ENCODE data around the gene DEPDC1. TPM values are rescaled to one million over a fixed set of nuclear protein-coding genes. Genes with fewer than 3 reads are reported as not detected.
"Not testable (repeated sequence)": the region's sequence is repeated elsewhere in the genome, so short reads cannot be mapped to it uniquely, and the experiment has no call there.

The DEPDC1 gene
- total and polyA plus RNA-seq, 2 donors: 0.10 to 25.3 TPM

- H3K4me1 ChIP-seq (ENCODE audit: insufficient read depth): no peaks in the 10 kb centered on the region
- DNase-seq (ENCODE audit: extremely low spot score): no peak
- WGBS: 73% methylated on average over 3 of the region's 3 CpGs
- H3K36me3 ChIP-seq (ENCODE audit: insufficient read depth): no peaks in the 10 kb centered on the region
- no peak overlapping the region for H3K4me3 ChIP-seq (ENCODE audit: low read depth, low read length)
- no peak overlapping the region for H3K27ac ChIP-seq (ENCODE audit: low read depth)
These were observed 1.4 kb downstream of the DEPDC1 start for GRCh38 chr1:68495532-68495931.

GRCh38 chr1:68493193-68493592 lies 3.7 kb downstream of the DEPDC1 start:
- Histone ChIP-seq H3K36me3 (ENCODE audit: insufficient read depth) (no peaks in the 10 kb centered on the region), H3K27ac (ENCODE audit: low read depth) (no peak overlapping the region), H3K4me1 (ENCODE audit: insufficient read depth) (no peaks in the 10 kb centered on the region), H3K4me3 (ENCODE audit: low read depth, low read length) (no peak overlapping the region)
- no peak for DNase-seq (ENCODE audit: extremely low spot score)
- WGBS: 71% methylated on average over 2 of the region's 2 CpGs

- 93% methylated on average over 6 of the region's 6 CpGs for WGBS
- DNase-seq (ENCODE audit: extremely low spot score); H3K36me3 ChIP-seq (ENCODE audit: insufficient read depth); H3K4me1 ChIP-seq (ENCODE audit: insufficient read depth); H3K4me3 ChIP-seq (ENCODE audit: low read depth, low read length); H3K27ac ChIP-seq (ENCODE audit: low read depth): not testable (repeated sequence)
These were observed 4.6 kb downstream of the DEPDC1 start for GRCh38 chr1:68492255-68492654.

- no peaks in the 10 kb centered on the region for H3K36me3 ChIP-seq (ENCODE audit: insufficient read depth)
- H3K4me3 ChIP-seq (ENCODE audit: low read depth, low read length): no peak overlapping the region
- H3K4me1 ChIP-seq (ENCODE audit: insufficient read depth): no peaks in the 10 kb centered on the region
- WGBS: 98% methylated on average over 2 of the region's 2 CpGs
- no peak overlapping the region for H3K27ac ChIP-seq (ENCODE audit: low read depth)
- DNase-seq (ENCODE audit: extremely low spot score): no peak
These were observed 6.7 kb downstream of the DEPDC1 start for GRCh38 chr1:68490046-68490651.

GRCh38 chr1:68485431-68486022 lies 11.4 kb downstream of the DEPDC1 start:
- Histone ChIP-seq H3K27ac (ENCODE audit: low read depth) (no peak overlapping the region), H3K4me3 (ENCODE audit: low read depth, low read length) (no peak overlapping the region), H3K4me1 (ENCODE audit: insufficient read depth) (no peaks in the 10 kb centered on the region), H3K36me3 (ENCODE audit: insufficient read depth) (no peaks in the 10 kb centered on the region)
- WGBS: 76% methylated on average over 3 of the region's 3 CpGs
- no peak for DNase-seq (ENCODE audit: extremely low spot score)

- WGBS: 100% methylated on average over 1 of the region's 1 CpG
- no peaks in the 10 kb centered on the region for H3K4me1 ChIP-seq (ENCODE audit: insufficient read depth)
- DNase-seq (ENCODE audit: extremely low spot score): no peak
- no peaks in the 10 kb centered on the region for H3K36me3 ChIP-seq (ENCODE audit: insufficient read depth)
- no peak overlapping the region for H3K4me3 ChIP-seq (ENCODE audit: low read depth, low read length)
- H3K27ac ChIP-seq (ENCODE audit: low read depth): no peak overlapping the region
These were observed 12.3 kb downstream of the DEPDC1 start for GRCh38 chr1:68484618-68485017.

GRCh38 chr1:68481041-68481440 lies 15.8 kb downstream of the DEPDC1 start:
- WGBS: 93% methylated on average over 3 of the region's 3 CpGs
- Histone ChIP-seq H3K27ac (ENCODE audit: low read depth) (no peak overlapping the region), H3K4me1 (ENCODE audit: insufficient read depth) (no peaks in the 10 kb centered on the region), H3K36me3 (ENCODE audit: insufficient read depth) (no peaks in the 10 kb centered on the region), H3K4me3 (ENCODE audit: low read depth, low read length) (no peak overlapping the region)
- DNase-seq (ENCODE audit: extremely low spot score): no peak

- H3K36me3 ChIP-seq (ENCODE audit: insufficient read depth): no peaks in the 10 kb centered on the region
- DNase-seq (ENCODE audit: extremely low spot score): no peak
- no peaks in the 10 kb centered on the region for H3K4me1 ChIP-seq (ENCODE audit: insufficient read depth)
- no peak overlapping the region for H3K27ac ChIP-seq (ENCODE audit: low read depth)
- no peak overlapping the region for H3K4me3 ChIP-seq (ENCODE audit: low read depth, low read length)
- WGBS: 98% methylated on average over 2 of the region's 2 CpGs
These were observed 17.4 kb downstream of the DEPDC1 start for GRCh38 chr1:68479501-68479900.

GRCh38 chr1:68478662-68479061 lies 18.2 kb downstream of the DEPDC1 start:
- WGBS: 90% methylated on average over 2 of the region's 2 CpGs
- no peaks in the 10 kb centered on the region for H3K4me1 ChIP-seq (ENCODE audit: insufficient read depth)
- DNase-seq (ENCODE audit: extremely low spot score): no peak

GRCh38 chr1:68476626-68477025 lies 20.3 kb downstream of the DEPDC1 start:
- WGBS: 87% methylated on average over 2 of the region's 2 CpGs
- not testable (repeated sequence) for DNase-seq (ENCODE audit: extremely low spot score); H3K4me1 ChIP-seq (ENCODE audit: insufficient read depth); H3K27ac ChIP-seq (ENCODE audit: low read depth); H3K36me3 ChIP-seq (ENCODE audit: insufficient read depth); H3K4me3 ChIP-seq (ENCODE audit: low read depth, low read length)

More at GRCh38 chr1:68478662-68479061, 18.2 kb downstream of the DEPDC1 start:
- Histone ChIP-seq H3K27ac (ENCODE audit: low read depth) (no peak overlapping the region), H3K36me3 (ENCODE audit: insufficient read depth) (no peaks in the 10 kb centered on the region), H3K4me3 (ENCODE audit: low read depth, low read length) (no peak overlapping the region)

- H3K36me3 ChIP-seq (ENCODE audit: insufficient read depth): no peaks in the 10 kb centered on the region
- H3K4me1 ChIP-seq (ENCODE audit: insufficient read depth): no peaks in the 10 kb centered on the region
- no peak for DNase-seq (ENCODE audit: extremely low spot score)
- H3K4me3 ChIP-seq (ENCODE audit: low read depth, low read length): no peak overlapping the region
- no peak overlapping the region for H3K27ac ChIP-seq (ENCODE audit: low read depth)
These were observed 23.8 kb downstream of the DEPDC1 start for GRCh38 chr1:68473060-68473459.

- Histone ChIP-seq H3K36me3 (ENCODE audit: insufficient read depth) (no peaks in the 10 kb centered on the region), H3K4me1 (ENCODE audit: insufficient read depth) (no peaks in the 10 kb centered on the region), H3K4me3 (ENCODE audit: low read depth, low read length) (no peak overlapping the region), H3K27ac (ENCODE audit: low read depth) (no peak overlapping the region)
- WGBS: 83% methylated on average over 2 of the region's 2 CpGs
- DNase-seq (ENCODE audit: extremely low spot score): no peak
These were observed 26.4 kb downstream of the DEPDC1 start for GRCh38 chr1:68470388-68470970.

GRCh38 chr1:68464891-68465290 lies 32.0 kb downstream of the DEPDC1 start:
- Histone ChIP-seq H3K36me3 (ENCODE audit: insufficient read depth) (no peaks in the 10 kb centered on the region), H3K4me3 (ENCODE audit: low read depth, low read length) (no peak overlapping the region), H3K27ac (ENCODE audit: low read depth) (no peak overlapping the region), H3K4me1 (ENCODE audit: insufficient read depth) (no peaks in the 10 kb centered on the region)
- DNase-seq (ENCODE audit: extremely low spot score): no peak
- WGBS: 62% methylated on average over 6 of the region's 6 CpGs

- Histone ChIP-seq H3K4me3 (ENCODE audit: low read depth, low read length) (no peak overlapping the region), H3K4me1 (ENCODE audit: insufficient read depth) (no peaks in the 10 kb centered on the region), H3K36me3 (ENCODE audit: insufficient read depth) (no peaks in the 10 kb centered on the region), H3K27ac (ENCODE audit: low read depth) (no peak overlapping the region)
- DNase-seq (ENCODE audit: extremely low spot score): no peak
- 87% methylated on average over 4 of the region's 4 CpGs for WGBS
These were observed 35.9 kb downstream of the DEPDC1 start for GRCh38 chr1:68460935-68461334.

All from urinary bladder (tissue), 4 donors.